MV-4-11 (cell line): ENCODE data around the gene S100A13.
A peak's percentile ranks its signal among the peaks of the same experiment; 100 is the strongest.

Source experiments
- DNase-seq: peaks from one replicate; lab custom pipeline; 2025; lab: John Stamatoyannopoulos, UW

S100A13 gene

DNA sequence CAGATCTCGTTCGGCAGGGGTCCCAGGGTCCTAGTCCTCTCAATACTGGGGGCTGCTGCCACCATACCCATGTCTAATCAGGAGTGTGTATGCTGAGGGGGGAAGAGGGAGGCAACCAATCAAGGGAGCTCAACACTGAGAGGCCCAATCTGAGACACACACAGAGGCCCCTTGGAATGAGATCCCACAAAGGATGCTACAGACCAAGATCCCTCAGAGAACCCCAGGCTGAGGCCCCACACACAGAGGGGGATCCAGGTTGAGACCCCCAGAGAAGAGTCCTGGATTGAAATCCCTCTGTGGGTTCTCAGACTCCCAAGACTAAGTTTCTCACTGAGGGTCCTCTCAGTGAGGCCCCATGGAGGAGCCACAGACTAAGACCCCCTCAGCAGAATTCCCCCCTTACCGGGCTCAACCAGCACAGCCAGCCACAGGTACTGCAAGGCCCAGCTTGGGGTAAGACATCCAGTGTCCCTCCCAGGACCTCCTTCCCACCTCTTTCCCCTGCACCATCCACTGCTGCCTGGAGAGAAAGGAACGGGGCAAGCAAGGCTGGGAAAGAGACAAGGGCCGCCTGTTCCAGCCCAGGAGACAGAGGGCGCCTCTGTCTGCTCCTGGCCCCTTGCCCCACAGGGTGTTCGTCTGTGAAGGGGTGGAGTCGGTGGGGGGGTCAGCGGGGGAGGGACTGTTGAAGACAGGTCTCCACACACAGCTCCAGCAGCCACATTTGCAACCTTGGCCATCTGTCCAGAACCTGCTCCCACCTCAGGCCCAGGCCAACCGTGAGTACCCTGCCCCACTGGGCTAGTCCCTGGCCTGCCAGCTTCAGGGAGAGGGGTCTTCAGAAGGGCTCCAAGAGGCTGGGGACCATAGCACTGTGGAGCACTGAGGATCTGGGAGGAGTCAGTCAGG lies 666 bp upstream of the S100A13 start, which contains the start of gene S100A1:
TSS of gene S100A1 (plus strand) at position 720 of the 912 bp plus-strand sequence. CDS start 2,088 bp downstream, outside the sequence.
- DNase-seq = no peak

DNA sequence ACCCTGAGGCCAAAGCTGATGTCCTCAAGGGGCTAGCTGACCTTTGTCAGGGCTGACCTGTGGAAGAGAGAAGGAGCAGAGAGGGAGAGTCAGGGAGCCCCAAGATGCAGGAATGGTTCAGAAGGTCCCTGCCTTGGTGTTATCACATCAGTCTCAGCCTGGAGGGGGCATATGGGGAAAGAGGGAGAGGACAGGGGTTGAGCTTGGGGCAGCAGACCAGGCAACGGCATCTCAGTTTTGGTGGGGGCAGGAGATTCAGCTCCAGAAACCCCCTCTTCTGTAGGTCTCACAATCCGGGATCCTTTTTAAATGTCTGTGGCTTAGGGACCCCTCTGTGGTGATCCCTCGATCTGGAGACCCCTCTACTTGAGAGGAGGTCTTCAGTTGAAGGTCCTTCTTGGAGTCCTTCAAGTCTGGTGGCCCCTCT lies 815 bp downstream of the S100A13 start:
- DNase-seq = no peak

DNA sequence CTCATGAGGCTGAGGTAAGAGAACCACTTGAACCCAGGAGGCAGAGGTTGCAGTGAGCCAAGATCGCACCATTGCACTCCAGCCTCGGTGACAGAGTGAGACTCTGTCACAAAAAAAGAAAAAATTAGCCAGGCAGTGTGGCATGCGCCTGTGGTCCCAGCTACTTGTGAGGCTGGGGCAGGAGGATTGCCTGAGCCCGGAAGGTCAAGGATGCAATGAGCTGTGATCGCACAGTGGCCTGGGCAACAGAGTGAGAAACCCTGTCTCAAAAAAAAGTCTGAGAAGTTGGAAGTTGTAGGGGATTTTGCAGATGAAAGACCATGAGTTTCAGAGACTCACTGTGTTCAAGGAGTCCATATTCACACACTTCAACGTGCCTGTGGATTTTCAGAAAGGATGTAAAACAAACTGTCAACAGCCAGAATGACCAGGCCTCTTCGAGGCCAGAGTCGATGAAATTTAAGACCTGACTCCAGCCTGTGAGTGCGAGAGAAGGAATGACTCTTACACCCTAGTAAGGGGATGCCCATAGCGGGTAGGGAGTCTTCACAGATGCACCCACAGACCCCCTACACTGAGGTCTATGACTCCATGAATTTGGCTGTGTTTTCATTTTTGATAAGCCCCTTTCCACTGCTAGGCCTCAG lies 2.2 kb downstream of the S100A13 start:
- DNase-seq = no peak

DNA sequence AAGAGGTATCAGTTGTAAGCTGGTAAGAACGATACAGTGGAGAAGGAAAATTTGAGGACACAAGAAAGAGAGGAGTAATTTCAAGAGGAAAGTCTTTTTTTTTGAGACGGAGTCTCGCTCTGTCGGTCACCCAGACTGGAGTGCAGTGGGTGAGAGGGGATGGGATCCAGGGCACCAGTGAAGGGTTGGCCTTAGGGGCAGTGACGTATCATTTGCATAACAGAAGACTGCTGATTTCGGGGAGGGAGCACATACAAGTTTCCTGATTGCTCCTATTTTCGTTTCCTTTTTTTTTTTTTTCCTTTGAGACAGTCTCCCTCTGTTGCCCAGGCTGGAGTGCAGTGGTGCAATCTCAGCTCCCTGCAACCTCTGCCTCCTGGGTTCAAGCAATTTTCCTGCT lies 4.2 kb downstream of the S100A13 start:
- peak; percentile 81 for DNase-seq

DNA sequence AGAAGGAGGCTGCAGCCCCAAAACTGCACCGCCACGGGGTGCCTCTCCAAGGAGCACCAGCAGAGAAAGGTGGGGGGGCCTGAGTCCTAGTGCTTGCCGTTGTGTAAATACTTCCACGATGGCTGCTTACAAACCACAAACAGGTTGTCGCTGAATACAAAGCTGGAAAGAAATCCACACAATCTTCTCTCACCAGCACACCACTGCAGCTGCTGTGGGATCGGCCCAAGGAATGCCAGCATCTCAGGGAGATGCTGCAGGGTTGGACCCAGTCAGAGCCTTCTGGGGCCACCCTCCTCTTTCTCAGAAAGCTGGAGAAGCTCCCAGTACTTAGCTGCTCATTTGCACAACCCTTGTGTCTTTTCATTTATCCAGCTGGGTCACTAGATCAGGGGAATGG lies 8.1 kb downstream of the S100A13 start:
- DNase-seq = no peak

DNA sequence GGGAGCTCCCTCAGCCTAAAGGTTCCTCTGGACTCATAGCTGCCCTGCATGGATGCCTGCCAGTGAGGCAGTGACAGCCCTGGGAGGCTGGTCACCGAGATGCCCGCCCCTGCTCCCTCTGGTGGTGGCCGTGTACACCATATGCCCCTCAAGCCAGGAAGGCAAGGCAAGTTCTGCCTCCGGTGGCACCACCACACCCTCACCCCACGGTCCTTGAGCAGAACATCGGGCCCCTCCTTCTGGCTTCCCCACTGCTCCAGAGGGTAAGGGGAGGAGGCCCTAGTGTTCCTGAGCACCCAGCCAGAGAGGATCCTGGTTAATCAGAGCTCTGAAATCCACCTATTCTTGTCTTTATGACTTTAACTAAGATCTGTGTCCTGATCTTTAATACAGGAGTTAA lies 9.6 kb downstream of the S100A13 start:
- no peak for DNase-seq

DNA sequence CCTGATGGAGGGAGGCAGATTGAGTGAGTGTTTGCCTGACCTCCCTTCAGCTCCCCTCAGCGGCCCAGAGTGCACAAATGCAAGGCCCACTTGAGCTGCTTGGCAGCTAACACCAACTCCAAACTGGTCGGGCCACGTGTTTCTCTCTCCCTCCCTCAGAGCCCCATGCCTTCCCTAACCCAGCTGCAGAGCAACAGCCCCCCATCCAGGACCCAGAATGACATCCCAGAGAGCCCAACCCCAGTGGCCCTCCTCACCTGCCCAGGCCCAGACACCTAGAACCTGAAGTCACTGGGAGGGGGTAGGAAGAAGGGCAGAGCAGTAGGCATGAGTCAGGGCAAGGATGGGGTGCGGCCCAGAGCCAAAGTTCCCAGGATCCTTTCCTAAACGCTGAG lies 10.4 kb downstream of the S100A13 start:
- no peak for DNase-seq

DNA sequence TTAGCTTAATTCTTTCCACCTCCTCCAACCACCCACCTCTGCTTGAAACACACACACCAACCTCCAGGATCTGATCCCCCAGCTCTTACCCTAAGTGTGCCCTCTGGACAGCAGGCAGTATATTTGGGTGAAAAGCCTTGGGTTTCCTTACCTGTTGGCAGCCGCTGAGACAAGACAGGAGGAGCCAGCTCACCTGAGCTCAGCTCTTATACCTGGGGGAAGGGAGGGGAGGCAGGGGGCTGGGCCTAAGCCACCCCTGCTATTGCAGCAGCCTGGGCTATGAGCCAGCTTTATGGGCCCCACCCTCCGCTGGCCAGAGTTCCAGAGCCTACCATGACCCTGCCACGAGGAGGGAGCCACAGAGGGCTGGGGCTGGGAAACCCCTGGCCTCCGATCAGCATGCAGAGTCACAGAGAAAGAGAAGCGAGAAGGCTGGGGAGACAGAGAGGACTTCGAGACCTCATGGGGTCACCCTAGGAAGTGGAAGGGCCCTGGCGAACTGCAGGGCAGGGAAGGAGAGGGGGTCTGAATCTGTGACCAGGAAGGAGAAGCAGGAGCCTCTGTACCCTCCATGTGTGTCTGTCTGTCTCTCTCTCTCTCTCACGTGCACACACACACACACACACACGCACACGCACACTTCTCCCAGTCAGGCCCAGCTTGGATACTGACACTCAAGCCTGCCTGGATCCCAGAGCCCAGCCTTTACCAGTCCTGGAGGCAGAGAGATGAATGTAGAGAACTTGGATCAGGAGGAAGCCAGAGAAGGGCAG lies 11.0 kb downstream of the S100A13 start, which contains the start of gene S100A14:
TSS of gene S100A14 (minus strand) at position 182 of the 773 bp plus-strand sequence. CDS start 467 bp downstream, outside the sequence.
- DNase-seq = no peak

DNA sequence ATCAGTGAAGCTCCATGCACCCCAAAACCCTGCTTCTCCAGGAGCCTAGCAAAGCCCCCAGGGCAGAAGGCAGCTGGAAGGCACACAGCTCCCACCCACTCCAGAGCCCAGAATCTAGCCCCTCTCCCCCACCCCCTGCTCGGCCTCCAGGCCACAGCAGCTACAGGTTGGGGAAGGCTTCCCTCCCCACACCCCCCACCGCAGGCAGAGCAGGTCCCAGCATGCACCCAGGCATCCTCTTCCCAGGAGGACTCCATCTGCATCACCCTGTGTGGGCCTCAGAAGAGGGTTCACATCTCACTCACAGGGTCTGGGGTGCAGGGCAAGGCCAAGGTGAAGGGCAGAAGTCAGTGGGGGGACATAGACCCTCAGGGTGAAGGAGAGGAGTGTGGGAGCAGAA lies 11.9 kb downstream of the S100A13 start:
- DNase-seq = no peak

DNA sequence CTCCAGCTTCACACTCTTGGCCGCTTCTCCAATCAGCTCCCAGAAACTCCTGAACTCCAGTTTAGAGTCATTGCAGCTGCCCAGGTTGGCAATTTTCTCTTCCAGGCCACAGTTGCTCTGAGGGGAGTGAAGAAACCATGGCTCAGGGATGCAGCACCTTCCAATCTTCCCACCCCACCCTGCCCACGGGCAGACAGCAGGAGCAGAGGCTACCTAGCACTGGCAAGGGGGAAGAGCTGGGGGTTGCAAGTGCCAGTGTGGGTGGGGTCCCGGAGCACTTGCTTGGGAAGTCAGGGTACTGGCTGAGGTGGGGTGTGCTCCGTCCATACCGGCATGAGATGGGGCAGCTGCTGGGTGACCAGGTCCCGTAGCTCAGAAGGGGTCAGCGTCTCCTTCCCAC lies 12.4 kb downstream of the S100A13 start:
- no peak for DNase-seq

DNA sequence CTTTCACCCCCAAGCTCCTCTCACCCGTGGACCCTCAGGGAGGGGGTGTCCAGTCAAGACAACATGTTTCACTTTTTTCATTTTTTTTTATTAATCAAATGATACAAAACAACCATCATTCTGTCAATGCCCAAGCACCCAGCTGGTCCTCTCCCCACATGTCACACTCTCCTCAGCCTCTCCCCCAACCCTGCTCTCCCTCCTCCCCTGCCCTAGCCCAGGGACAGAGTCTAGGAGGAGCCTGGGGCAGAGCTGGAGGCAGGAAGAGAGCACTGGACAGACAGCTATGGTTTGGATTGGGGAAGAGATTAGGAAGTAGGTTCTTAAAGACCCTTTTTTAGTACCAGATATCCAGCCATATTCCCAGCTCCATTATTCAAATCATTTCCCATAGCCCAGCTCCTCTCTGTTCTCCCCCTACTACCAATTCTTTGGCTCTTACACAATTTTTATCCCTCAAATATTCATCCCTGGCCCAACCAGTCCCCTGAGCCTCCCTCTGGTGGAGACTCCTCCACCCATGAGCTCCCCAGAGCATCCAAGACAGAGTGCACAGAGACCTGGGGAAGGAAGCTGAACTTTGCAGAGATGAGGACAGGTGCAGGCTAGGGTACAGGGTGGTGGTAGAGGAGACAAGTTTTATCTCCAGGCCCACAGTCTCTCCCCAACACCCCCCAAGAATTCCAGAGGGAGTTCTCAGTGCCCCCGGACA lies 13.0 kb downstream of the S100A13 start:
- no peak for DNase-seq

DNA sequence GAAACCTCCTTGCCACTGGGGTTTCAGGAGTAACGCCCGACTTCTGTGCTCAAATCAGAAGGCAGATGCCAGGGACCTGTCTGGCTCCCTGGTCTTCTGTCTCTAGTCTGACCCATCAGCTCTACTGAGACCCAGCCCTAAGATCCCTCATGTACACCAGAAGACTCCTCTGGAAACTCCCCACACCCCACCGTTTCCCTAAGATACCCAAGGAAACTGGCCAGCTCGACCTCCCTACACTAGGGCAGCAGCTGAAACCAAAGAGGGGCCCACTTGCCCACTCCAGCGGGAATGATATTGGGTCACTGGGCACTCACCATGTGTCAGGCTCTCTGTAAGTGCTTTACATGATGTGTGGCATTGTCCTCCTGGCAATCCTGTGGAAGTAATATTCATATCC lies 13.9 kb downstream of the S100A13 start:
- no peak for DNase-seq

DNA sequence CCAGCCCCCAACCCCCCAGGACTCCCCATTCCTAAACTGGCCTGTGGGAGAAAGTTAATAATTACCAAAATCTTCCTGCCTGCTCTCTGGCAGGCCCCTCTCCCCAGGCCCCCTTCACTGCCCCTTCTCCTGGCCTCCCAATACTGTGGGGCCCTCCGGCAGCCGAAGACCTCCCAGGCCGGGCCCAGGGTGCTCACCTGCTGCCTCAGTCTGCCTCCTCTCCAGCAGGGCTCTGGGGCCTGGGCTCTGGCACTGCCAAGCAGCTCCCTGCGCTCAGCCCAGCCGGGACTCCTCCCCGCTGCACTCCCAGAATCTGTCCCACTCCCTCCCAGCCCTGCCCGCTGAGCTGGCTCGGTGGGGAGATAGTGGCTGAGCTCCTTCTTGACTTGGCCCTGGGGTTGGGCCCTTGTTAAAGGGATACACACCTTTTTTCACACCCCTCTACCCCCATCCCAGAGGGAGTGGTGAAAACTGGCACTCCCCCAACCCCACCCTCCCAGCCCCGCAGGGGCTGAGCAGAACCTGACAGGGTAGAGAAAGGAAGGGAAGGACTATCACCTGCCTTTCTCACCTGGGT lies 14.5 kb downstream of the S100A13 start, which contains the start of gene S100A16:
TSS of gene S100A16 (minus strand) at position 383 of the 577 bp plus-strand sequence. CDS start 4,986 bp downstream, outside the sequence.
- DNase-seq = no peak

DNA sequence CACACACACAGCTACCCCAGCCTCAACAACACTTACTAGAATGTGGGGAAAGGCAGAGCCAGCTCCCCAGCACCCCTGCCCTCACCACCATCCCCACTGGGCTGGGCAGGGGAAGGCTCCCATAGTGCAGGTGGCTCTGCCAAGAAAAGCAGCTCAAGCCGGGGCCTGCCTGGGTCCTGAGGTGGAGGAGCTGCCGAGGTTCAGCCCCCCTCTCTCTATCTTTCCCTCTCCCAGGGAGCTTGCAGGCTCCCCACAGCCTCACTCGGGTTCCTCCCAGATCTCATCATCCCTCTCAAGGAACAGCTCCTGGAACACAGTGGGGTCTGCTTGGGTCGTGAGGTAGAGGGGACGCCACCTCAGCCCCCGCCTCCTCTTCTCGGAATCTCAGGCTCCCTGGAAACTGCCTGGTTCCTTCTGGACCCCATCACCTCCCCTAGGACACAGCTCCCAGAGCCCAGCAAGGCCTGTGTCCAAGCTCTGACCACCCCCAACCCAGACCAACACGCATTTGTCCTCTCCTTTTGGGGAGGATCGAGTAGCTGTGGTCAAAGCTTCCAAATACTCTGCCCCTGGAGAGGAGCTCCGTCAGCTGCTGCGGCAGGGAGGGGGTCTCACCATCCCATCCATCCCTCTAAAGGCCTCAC lies 15.1 kb downstream of the S100A13 start:
- DNase-seq = no peak

DNA sequence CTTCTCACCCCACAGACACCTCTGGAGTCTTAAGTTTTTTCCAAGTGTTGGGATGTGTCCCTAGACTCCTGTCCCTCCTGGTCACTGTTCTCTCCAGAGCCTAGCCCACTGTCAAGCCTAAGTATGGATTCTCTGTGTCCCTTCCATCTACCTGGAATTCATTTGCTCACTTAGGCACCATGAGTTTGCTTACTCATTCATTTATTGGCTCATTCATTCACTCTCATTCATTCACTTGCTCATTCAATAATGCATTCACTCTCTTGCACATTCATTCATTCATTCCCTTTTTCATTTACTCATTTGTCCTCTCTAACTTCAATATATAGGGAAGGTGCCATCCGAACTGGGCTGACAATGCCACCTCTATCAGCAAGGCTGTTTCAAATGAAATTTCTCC lies 15.9 kb downstream of the S100A13 start:
- DNase-seq = no peak

DNA sequence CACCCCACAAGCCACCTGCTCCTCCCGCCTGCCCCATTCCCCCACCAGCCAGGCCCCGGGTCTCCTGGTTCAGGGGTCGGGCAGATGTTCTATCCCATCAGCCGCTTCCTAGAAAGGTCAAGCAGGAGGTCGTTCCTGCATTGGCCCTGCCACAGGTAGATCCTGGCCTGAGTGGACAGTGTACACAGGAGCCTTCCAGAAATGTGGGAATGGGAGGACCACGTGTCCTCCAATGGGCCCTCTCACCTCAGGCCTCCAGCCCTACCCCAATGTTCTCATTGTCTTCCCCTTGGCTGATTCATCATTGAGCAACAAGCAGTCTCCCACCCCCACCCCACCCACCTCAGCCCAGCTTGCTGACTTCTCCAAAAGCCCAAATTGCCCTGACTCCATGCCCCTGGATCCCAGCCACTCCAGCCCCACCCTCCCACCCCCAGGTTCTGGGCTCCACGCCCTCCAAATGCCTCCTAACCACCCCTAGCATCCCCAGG lies 16.4 kb downstream of the S100A13 start:
- no peak for DNase-seq

DNA sequence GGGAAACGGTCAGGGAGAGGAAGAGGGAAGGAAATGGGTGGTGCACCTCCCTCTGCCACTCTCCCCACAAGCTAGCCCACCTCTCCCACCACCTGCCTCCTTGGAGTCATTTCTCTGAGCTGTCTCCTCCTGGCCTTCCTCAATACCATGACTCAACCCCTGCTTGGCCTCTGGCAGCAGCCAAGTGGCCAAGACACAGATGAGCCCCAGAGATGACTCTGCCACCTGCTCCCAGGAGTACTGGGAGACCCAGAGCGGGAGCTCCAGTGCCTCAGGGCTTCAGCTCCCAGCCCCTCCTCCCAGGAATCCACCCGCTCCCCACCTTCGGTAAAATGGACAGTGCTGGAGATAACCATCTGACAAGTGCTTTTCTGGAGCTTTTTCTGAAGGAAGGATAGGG lies 17.0 kb downstream of the S100A13 start:
- DNase-seq = no peak

DNA sequence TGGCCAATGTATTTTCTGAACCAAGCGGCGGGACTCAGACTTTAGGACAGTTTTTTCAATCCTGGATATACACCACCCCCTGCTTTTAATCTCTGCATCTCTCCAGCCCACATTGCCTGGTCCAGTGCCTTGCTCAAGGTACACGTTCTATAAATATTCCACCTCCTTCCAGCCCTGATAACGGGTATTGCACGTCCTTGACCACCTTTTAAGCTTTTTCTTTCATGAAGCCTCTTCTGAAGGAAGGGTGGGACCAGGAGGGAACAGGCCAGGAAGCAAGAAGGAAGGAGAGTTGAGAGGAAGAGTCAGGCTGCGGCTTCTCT lies 17.8 kb downstream of the S100A13 start:
- DNase-seq = no peak

DNA sequence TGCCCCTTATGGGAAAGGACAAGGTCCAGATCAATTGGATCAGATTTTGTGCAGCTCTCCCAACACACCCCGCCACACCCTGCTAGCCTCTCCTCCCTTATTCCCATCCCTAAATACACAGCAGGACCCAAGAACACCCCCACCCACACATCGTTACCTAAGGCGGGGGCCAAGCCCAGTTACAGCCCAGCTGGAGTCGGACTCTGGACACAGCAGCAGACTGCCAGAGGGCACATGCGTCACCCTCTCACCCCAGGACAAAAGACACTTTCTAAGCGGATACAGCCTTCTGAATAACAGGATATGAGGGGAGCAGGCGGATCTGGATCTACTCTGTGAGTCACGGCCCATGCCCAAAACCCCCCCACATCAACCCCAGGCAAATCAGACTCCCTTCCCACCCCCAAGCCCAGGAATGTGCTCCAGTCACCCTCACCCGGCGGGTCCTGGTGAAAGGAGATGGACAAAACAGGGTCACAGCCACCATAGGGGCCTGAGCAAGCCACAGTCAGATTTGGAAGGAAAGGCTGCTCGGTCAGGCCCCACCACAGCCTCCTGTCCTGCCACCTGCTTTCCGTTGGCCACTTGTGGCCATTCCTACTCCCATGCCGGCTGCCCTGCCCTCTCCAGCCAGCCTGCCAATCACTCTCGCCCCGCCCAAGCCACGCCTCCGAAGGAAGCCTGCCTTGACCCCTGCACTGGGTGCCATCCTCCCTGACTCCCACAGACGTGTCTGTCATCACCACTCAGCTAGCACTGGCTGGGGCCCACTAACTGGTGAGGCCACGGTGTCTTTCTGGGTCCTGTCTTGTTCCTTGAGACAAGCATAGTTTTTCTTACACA lies 18.3 kb downstream of the S100A13 start:
- peak; percentile 35 for DNase-seq
